SU-DHL-6 (cell line): ENCODE data around the gene SOD1.

Experiments used
- CTCF ChIP-seq: fragments of 200-600 bp; sonication (generic); IDR thresholded peaks from one replicate; pipeline ENCODE4 v1.5.1; 2017; ENCODE audit warnings: antibody characterized with exemption, mild to moderate bottlenecking, low read length, moderate library complexity; ENCODE audit not compliant: insufficient read depth, poor library complexity, severe bottlenecking
- EZH2phosphoT487 ChIP-seq: fragments of 200-600 bp; sonication (generic), shearing (Covaris generic); conservative IDR thresholded peaks from 2 replicates; pipeline ENCODE4 v1.6.1; 2018; ENCODE audit warnings: mild to moderate bottlenecking, antibody characterized with exemption, low read length, moderate library complexity, mixed read lengths

- TF ChIP-seq CTCF (no peak), EZH2phosphoT487 (no peak)
These were observed 18.0 kb upstream of the SOD1 start for GRCh38 chr21:31641416-31641922.
